GM19035 (cell line): ENCODE results near the gene TMEM141.

Experiments used
- ATAC-seq: cut with Tn5 transposase; IDR thresholded peaks from one replicate; pipeline ENCODE4 v1.9.1; 2021; ENCODE audit not compliant: unreplicated experiment

TMEM141 gene

DNA sequence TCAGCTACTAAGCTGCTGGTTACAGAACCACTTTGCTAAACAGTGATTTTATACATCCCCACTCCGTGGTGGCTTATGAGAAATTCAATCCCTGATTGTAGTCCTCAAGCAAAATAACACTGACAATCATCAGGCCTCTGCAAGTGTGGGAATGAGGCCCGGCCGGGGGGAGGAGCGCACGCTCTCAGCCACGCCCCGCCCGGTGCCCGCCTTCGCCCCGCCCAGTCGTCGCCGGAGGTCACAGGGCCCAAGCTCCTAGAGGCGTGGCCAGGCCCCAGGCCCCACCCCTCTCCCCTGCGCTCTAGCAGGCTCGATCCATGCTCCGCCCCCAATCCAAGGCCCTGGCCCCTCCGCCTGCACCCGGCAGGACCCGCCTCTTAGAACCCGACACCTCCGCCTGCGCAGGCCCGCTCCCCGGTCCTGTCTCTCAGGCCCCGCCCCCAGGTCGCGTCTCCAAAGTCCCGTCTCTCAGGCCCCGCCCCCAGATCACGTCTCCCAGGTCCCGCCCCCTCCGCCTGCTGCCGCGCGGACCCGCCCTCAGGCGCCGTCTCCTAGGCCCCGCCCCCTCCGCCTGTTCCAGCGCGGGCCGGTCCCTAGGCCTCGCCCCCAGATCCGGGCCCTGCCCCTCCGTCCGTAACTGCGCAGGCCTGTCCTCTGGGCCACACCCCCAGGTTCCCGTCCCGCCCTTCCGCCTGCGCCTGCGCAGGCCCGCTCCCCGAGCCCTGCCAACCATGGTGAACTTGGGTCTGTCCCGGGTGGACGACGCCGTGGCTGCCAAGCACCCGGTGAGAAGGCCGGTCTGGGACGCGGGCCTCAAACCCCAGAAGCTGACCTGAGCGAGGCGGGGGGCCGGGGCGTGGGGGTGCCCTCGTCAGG is at the start of gene TMEM141:
TMEM141 (plus strand) TSS at position 705 of the 876 bp plus-strand sequence; CDS start at position 732, 27 bp downstream.
- ATAC-seq: peak; percentile 82

DNA sequence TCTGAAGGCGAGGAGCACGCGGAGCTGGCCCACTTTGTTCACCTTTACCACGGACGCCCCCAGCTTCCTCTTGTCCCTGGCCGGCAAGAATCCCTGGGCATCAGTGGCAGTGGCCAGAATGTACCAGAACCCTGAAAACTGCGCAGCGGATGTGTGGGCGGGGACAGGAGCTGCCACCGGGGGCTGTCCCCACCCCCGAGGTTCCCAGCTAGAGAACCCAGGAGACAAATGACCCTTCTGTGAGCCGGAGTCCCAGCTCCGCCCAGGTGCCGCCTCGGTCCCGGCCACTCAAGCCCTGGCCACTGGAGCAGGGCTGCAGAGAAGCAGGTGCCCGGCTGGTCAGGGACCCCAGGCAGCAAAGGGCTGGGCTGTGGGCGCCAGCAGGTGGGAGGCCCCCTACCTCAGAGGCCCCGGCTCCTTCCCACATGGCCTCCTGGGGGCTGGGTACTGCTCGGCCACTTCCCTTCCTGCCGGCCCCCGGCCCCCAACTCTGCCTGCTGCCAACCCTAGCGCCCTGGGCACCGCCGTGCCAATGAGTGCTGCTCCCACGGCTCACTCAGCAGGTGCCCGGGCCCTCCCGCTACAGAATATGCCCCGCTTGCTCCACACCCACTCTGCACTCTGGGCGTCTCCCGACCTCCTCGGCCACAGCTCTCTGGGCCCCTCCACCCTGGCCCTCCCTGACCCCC is 49.1 kb upstream of the TMEM141 start:
- no peak for ATAC-seq

DNA sequence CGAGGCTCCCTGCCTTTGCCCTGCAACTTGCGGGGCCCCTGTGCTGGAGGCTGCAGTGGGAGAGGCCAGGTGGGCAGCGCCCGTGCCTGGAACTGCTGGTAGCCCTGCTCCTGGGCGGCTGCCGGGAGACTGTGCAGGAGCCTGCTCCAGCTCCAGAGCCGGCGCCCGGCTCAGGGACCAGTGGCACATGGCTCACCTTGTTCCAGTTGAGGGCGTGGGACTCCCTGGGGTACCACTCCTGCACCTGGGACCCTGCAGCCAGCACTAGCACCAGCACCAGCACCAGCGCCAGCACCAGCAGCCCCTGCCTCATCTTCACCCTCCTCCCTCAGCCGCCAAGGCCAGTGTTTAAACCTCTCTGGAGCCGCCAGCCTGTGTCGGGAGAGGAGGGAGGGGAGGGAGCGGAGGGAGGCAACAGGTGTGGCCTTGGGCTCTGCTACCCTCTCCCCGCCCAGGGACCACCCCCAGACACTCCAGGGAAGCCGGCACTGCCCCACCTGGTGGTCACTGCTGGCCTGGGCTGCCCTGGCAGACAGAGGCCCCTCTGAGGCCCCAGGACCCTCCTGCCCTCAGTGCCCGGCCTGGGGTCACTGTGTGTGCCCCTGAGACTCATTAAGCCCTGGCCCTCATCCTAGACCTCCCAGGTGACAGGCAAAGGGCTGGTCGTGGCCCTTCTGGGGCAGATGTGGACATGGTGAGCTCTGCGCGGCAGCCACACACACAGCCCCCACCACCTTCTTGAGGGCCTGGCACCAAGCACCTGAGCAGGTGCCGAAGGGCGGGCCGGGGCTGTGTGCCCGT is 48.4 kb upstream of the TMEM141 start, which contains the start of gene LCN10:
LCN10 (minus strand) TSS at position 350 of the 801 bp plus-strand sequence; CDS start at position 313, 37 bp downstream.
- ATAC-seq: no peak

DNA sequence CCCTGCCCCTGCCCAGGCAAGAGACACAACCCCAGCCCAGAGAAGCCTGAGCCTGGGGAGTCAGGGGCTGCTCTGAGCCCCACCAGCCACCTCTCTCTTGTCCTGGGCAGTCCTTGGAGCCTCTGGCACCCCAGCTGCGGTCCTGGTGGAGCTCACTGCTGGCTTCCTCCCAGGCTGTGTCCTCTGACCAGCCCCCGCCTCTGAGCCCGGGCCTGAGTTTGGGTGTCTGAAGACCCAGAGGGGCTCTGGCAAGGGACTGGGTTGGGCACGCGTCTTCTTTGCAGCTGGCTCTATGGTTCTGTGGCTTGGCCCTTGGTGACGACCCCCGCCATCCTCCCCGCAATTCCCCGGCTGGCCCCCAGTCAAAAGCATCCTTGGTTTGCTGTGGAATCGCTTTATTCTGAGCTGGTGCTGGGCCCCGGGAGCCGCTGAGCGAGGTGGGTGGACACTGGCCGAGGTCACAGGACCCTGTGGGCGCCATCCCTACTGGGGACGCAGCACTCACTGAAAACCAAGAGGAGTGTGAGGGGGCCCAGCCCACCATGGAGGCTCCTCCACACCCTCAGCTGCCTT is 47.4 kb upstream of the TMEM141 start:
- no peak for ATAC-seq

DNA sequence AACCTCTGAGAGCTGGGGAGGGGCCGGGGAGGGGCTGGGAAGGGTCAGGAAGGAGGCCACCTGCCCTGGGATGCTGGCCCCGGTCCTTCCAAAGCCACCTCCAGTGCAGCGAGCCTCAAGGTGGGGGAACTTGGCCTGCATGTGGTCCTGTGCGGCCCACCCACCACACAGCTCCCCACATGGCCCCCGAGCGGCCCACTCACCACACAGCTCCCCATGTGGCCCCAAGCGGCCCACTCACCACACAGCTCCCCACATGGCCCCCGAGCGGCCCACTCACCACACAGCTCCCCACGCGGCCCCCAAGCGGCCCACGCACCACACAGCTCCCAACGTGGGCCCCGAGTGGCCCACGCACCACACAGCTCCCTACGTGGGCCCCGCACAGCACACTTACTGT is 46.4 kb upstream of the TMEM141 start:
- ATAC-seq: no peak

DNA sequence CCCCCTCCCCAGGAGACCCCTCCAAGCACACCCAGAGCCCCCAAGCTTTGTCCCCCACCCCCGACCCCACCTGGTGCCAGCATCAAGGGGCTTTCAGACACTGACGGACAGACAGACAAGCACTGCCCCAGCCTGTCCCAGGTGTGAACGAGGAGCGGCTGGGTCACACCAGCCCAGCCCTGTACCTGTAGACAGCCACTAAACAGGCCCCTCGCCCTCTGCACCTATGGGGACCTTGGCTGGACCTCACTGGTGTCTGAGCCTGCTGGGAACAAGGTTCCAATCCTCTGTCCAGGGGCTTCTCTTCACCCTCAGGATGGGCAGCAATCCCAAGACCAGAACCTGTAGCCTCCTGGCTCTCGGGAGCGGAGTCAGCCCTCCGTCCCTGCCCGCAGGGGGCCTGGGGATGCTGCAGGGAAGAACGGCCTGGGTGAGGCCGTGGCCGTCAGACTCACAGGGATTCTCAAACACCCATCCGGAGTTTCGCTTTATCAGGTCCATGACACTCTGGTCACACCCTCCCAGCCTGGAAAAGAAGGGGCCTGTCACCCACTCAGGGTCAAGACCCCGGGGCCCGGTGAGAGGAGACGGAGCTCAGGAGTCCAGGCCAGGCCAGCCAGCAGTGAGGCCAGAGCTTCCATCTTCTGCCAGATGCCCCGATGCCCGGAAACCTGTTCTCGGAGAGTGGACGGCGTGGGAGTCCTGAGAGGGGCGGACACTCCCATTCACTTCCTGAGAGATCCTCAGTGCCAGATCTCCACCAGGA is 45.6 kb upstream of the TMEM141 start:
- ATAC-seq: no peak

DNA sequence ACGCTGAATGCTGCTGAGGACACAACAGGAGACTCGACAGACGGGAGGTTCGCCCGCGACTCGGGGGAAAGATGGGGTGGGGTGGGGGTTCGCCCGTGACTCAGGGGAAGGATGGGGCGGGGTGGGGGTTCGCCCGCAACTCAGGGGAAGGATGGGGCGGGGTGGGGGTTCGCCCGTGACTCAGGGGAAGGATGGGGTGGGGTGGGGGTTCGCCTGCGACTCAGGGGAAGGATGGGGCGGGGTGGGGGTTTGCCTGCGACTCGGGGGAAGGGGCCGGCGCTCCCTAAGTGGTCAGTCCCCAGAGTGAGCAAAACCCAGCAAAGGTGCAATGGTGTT is 45.0 kb upstream of the TMEM141 start:
- ATAC-seq: no peak

DNA sequence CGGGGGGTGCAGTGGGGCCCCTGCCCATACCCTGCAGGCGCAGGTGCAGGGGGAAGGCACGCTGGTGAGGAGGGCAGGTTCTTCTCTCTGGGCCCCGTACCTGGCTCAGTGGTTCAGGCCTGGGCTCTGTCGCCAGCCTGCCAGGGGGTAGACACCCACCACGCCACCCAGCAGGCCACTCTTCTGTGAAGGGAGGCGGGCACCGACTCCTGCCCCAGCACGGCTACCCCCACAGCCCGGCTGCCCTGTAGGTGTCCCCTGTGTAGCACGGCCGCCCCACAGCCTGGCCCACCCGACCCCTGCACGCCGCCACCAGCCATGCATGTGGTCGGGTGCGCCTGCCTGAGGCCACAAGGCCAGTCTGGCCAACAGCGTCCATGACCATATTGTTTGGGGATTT is 44.5 kb upstream of the TMEM141 start:
- ATAC-seq: no peak

DNA sequence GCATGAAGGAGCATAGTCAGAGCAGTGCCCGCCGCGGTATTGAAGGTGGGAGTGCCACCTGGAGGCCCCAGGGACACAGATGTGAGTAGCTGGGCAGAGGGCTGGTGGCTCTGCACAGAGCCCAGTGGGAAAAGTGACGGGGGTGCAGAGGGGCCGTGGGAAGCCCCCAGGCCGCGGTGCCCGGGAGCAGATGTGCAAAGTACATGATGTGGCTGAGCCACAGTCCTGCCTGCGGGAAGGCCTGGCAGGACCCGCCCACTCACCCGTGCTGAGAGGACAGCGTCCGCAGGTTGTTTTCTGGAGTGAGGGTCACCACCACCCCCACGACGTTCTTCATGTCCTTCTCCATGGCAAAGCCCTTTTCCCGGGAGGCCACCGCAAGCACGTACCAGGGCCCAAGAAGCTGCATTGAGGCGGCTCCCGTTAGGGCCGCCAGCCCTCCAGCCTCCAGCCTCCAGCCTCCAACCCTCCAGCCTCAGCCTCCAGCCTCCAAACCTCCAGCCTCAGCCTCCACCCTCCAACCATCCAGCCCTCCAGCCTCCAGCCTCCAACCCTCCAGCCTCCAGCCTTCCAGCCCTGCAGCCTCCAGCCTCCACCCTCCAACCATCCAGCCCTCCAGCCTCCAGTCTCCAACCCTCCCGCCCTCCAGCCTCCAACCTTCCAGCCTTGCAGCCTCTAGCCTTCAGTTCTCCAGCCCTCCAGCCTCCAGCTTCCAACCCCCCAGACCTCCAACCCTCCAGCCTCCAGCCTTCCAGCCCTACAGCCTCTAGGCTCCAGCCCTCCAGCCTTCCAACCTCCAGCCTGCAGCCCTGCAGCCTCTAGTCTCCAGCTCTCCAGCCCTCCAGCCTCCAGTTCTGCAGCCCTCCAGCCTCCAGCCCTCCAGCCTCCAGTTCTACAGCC is 43.7 kb upstream of the TMEM141 start:
- no peak for ATAC-seq

DNA sequence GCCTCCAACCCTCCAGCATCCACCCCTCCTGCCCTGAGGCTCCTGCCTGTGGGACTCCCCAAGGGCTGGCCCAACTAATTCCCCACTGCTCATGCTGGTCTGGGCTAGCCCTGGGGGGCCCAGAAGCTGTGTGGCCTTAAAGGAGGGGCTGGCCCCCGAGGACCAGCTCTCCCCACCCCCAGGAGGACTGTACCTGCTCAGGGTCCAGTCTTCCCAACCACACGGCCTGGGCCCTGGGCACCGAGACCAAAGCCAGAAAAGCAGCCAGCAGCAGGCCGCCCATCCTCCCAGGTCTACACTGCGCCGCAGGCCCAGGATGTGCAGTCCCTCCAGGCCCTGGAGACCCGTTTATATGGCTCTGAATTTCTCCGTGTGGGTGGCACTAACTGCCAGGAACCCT is 42.9 kb upstream of the TMEM141 start, which contains the start of gene LCN6:
LCN6 (minus strand) TSS at position 325 of the 400 bp plus-strand sequence; CDS start at position 283, 42 bp downstream.
- ATAC-seq: no peak

DNA sequence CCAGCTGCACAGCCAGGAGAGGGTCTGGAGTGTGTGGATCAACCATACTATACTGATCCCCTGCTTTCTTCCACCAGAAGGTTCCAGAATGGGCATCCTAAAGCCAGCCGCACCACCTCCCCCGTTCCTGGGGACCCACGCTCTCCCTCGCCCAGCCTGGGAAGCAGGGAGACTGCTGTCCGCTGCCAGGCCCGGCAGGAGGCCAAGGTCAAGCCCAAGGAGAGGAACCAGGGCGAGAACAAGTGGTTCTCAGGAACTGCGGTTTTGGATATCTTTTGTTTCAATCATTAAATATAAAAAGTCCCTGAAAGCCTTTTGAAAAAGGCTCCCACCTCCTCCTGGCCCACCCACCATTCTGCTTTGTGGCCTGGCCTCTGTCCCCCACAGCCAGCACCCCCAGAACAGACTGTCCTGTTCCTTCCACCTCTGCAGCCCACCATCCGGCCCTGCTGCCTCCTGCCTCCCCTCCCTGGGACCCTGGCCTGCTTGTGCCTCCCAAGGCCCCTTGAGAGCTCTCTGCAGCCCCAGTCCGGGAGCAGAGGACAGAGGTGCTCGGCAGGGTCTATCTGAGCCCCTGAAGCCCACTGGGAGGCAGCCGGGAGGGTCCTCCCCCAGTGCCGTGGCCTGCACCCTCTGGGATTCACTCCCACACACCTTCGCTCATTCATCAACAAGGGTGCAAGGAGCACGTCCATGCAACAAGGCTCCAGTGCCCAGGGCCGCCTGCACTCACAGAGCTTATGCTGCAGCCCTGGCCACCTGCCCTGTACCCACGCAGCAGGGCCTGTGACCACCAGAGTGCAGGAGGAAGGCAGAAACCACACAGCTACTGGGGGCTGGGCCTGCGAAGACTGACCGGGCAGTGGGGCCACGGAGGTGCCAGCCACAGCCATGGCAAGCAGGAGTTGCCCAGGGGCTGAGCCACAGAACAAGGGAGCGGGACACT is 42.2 kb upstream of the TMEM141 start:
- ATAC-seq: no peak

DNA sequence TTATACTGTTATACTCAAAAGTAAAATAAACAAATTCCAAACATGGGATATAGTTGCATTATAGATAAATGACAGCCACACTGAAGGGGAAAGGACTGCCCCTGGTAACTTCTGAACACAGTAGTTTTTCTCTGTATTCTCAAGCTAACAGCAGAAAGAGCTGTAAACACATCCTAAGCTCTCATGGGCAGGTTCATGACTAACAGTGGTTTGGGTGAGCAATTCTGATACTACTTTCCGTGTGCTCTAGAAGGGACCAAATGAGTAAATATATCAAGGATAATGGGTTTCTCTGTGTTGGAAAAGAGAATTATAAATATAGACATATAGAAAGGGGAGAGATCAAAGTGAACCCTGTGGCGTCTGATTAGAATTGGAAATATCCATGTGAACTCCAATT is 40.6 kb upstream of the TMEM141 start:
- no peak for ATAC-seq

DNA sequence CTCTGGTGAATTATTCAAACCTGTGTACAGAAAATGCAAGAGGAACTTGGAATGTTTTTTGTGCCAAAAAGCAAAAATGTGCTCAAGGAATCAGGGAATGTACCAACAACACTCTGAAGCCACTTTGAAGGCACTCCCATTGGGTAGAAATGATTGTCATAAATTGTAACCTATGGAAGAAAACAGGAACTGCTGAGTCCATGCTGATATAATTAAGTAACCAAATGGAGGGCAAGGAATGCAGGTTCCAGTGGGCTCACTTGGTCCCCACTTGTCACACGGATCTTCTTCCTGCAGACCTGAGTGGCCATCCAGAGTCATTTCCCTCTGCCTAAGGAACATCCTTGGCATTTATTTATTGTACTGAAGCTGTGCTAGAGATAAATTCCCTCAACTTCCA is 39.9 kb upstream of the TMEM141 start:
- no peak for ATAC-seq

DNA sequence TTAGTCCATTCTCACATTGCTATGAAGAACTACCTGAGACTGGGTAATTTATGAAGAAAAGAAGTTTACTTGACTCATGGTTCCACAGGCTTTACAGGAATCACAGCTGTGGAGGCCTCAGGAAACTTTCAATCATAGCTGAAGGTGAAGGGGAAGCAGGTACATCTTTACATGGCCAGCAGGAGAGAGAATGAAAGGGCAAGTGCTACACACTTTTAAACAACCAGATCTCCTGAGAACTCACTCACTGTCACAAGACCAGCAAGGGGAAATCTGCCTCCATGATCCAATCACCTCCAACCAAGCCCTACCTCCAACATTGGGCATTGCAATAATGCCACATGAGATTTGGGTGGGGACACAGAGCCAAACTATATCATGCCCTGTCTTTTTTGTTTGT is 39.3 kb upstream of the TMEM141 start:
- no peak for ATAC-seq

DNA sequence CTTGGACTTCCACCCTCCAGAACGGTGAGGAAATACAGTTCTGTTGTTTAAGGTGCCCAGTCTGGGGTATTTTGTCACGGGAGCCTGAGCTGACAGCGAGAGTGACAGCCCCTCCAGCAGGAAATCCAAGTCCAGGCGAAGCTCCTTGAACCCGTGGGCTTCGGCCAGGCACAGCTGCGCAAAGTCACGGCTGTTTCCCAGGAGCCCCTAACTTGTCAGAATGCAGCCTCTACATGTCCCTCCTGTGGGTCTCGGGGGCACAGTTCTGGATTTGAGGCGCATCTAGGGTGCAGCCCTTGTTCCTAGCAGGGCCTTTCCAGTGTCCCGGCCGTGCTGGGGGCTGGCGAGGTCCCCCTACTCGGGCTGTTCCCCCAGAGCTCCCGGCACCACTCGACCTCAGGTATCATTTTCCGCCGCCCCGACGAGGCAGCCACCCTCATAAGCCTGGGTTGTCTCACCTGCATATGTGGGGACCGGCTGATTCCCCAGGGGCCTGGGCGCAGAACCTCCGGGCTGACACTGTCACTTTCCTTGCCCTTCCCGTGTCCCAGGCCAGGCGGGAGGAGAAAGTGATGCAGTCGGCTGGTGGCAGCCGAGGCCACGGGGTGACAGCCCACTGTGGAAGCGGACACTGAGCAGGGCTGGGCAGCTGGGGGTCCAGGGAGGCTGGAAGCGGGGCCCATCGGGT is 37.6 kb upstream of the TMEM141 start:
- no peak for ATAC-seq

DNA sequence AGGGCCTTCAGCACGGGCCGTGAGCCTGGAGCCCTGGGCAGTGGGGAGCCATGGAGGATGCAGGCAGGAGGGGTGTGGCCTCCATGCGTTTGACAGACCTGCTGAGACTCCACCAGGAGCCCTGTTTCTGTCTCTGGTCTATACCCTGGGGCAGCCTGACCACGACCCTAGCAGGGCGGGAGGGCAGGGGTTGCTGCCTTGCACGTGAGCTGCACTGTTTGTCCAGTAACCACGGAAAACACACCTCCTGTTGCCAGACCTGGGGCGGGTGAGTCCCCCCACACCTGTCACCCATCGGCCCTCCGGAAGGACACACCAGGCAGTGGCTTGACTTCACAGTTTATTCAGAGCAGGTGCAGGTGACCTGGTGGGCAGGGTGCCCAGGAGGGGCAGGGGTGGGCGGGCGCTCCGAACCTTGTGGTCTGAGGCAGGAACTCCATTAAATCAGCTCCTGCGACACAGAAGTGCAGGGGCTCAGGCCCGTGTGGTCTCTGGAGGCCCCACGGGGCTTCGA is 37.0 kb upstream of the TMEM141 start:
- ATAC-seq: no peak

DNA sequence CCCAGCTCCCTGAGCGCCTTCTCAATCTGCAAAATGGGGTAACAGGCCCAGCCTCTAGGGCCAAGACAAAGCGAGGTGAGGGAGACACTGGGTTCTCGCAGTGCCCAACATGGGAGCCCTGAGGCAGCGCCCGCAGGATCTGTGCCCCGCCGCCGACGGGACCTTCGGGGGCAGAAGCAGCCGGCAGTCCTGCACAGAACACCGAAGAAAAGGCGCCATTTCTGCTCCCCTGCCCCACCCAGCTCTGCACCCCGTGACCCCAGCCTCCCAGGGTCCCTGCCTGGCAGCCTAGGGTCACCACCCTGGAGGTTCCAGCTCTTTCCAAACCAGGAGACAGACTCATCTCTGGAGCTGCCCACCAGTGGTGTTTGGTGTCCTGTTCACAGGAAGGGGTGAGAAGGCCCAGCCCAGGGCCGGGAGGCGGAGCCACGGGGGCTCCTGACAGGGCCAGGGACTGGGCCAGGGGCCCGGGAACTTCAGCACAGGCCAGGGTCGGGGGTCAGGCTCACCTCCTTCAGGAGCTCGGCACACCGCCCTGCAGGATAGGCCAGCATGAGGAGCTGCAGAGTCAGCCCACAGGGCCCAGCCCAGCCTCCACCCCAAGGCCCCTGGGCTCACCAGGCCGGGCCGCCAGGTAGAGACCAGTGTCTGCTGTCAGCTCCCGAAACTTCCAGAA is 36.4 kb upstream of the TMEM141 start:
- ATAC-seq: no peak
